Endothelial cell of umbilical vein (primary cell): ENCODE measurements around the gene DPYSL4.

Source experiments
- EZH2 ChIP-seq: IDR thresholded peaks from 2 replicates; pipeline ENCODE4 v1.6.1; 2012; ENCODE audit warnings: borderline replicate concordance, low read depth, mild to moderate bottlenecking, moderate library complexity, low read length, inconsistent platforms; ENCODE audit not compliant: severe bottlenecking
- JUN ChIP-seq: IDR thresholded peaks from 2 replicates; pipeline ENCODE4 v1.6.1; 2011; ENCODE audit warnings: borderline replicate concordance, low read depth; ENCODE audit not compliant: insufficient read length, insufficient read depth
- MAX ChIP-seq: IDR thresholded peaks from 2 replicates; pipeline ENCODE4 v1.6.1; 2011; ENCODE audit not compliant: insufficient read depth, insufficient read length
- POLR2A ChIP-seq: IDR thresholded peaks from 2 replicates; pipeline ENCODE4 v1.6.1; 2012; ENCODE audit warnings: low read depth, mild to moderate bottlenecking, control low read depth, low read length
- POLR2AphosphoS5 ChIP-seq: IDR thresholded peaks from 2 replicates; pipeline ENCODE4 v1.6.1; 2012; ENCODE audit warnings: low read depth, mild to moderate bottlenecking, control low read depth, low read length, moderate library complexity; ENCODE audit not compliant: insufficient read depth
- TF ChIP-seq, protein P1 (sequence below), 2 donors: IDR thresholded peaks; 1 replicate in 1 of 2; 2 replicates in 1 of 2; pipeline ENCODE4 v1.5.1; 2011; ENCODE audit warnings: low read length in 2 of 2, mild to moderate bottlenecking in 2 of 2, moderate library complexity in 2 of 2, control low read depth in 1 of 2, inconsistent platforms in 1 of 2, low read depth in 1 of 2; ENCODE audit not compliant: insufficient read depth in 1 of 2; ENCODE audit errors: extremely low read depth in 1 of 2

DNA sequence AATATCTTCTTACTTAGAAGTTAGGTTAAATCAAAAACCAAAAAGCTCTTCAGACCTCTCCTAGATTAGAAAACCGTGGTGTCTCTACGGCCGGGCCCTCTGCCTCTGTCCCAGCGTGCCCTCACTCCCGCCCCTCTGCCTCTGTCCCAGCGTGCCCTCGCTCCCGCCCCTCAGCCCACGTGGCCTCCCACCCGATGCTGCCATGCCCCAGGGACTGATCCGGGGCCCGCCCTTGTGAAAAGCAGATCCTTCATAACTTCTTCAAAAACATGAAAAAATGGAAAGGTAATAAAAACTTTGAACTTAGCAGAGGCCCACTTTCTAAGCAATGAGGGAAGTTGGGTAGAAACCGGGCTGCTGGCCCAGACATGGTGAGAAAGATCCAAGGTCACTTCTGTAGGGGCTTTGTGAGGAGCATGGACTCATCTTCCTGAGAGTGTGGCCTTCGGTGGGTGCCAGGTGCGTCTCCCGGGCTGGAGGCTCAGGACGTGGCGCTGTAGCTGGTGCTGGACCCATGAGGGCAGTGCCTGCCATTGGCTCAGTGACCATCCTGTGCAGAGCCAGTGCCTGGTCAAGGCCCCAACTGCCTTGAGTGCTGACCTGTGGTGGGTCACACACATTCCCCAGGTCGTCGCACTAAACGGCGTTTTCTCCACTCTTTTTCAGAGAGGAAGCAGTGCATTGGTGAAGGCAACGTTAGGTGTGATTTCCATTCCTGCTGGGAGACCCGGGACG is 4.9 kb upstream of the DPYSL4 start:
- TF ChIP-seq, protein P1, sequence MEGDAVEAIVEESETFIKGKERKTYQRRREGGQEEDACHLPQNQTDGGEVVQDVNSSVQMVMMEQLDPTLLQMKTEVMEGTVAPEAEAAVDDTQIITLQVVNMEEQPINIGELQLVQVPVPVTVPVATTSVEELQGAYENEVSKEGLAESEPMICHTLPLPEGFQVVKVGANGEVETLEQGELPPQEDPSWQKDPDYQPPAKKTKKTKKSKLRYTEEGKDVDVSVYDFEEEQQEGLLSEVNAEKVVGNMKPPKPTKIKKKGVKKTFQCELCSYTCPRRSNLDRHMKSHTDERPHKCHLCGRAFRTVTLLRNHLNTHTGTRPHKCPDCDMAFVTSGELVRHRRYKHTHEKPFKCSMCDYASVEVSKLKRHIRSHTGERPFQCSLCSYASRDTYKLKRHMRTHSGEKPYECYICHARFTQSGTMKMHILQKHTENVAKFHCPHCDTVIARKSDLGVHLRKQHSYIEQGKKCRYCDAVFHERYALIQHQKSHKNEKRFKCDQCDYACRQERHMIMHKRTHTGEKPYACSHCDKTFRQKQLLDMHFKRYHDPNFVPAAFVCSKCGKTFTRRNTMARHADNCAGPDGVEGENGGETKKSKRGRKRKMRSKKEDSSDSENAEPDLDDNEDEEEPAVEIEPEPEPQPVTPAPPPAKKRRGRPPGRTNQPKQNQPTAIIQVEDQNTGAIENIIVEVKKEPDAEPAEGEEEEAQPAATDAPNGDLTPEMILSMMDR (IDR thresholded peaks at IDR 0.05; ENCODE audit: extremely low read depth in 1 of 2, insufficient read depth in 1 of 2, low read depth in 1 of 2, low read length in 2 of 2), result no peak
- TF ChIP-seq POLR2AphosphoS5 (no peak), POLR2A (no peak), EZH2 (no peak), MAX (no peak), JUN (no peak)
